GM19397 (cell line): ENCODE measurements around the gene FMNL3.

ENCODE experiments used
- ATAC-seq: cut with Tn5 transposase; IDR thresholded peaks from one replicate; pipeline ENCODE4 v1.9.1; 2021; ENCODE audit warnings: mild to moderate bottlenecking, moderate library complexity; ENCODE audit not compliant: unreplicated experiment

FMNL3 gene

DNA sequence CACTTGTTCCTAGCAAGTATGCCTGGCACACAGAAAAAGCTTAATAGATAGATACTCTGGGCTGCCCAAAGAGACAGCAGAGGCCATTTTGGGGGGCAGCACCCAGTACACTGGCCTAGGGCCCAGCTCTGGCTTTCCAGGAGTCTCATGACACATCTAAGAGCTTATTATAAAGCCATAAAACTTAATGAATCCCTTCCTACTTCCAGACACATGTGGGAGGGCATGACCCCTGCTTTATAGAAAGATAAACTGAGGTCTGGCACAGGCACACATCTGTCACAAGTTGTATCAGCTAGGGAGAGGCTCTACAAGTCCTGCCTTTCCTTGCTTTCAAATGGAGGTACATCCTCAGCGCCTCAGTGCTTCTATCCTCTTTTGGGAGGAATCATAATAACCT lies 27.1 kb downstream of the FMNL3 start:
- ATAC-seq: no peak

DNA sequence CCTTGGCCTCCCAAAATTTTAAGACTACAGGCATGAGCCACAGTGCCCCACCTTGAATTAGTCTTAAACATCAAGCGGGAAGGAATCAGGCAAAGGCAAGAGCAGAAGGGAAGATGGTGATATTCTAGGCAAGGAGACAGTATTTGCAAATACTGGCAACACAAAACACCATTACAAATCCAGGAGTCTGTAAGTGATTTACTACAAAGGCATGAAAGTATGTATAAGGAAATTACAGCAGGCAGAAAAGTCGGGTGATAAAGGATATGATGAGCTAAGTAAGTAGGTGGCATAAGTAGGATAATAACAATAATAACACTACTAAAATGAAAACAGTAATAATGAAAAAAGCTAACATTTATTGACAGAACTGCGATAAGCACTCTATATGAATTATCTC lies 28.5 kb downstream of the FMNL3 start:
- ATAC-seq: no peak

DNA sequence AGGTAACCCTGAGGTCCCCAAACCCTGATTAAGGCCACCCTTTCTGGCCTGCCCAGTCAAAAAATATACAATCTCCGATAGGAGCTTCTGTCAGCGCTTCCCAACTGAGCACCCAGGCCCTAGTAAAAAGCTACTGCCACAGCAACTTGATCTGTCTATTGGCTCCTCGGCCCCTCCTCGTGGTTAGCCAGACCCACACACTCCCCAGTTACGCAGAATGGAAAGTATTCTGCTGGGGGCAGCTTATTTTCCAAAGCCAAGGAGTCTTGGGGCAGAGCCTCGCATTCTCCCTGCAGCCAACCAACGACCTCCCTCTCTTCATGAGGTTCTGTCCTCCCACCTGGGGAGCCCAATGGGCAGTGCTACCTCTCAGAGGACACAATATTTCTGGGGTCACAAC lies 32.1 kb downstream of the FMNL3 start:
- no peak for ATAC-seq

GRCh38 chr12:49674318-49674981 lies 32.8 kb downstream of the FMNL3 start:
- ATAC-seq: no peak

GRCh38 chr12:49673446-49674317 lies 33.5 kb downstream of the FMNL3 start:
- ATAC-seq: no peak

DNA sequence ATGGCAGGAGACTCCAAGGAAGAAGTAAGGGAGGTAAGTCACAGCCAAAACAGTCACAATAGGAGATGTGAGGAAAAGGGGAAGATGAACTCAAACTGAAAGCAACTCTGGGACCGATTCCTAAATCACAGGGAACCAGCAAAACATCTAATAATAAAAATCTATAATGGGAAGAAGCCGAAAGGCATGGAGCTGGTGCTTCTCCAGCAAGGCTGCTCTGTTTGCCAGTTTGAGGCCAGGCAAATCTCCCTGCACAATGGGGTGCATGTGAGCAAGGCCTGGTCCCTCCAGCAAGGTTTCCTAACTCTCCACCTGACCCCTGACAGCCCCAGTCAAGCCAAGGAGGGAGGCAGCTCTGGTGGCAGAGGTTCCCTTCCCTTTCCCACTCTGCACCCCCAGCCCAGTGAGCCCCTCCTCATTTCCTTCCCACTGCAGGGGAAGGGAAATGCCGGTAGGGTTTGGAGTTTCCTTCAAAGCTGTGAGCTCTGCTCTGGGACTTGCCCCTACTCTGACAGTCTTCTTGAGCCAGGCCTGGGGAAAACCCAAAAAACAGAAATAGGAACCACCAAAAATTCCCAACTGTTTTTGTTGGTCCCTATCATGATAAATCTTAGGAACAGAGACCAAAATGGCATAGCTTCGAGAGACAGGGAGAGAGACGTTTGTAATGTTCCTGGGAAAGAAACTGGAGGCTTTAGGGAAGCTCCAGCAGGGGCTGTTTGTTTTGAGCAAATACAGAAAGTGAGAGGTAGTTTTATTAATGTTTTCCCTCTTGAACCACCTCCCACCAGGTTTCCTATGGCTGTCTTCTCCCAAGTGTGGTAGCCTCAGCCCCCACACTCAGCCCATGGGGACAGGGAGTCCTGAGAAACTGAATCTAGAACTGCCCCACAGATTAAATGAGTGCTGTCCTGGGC lies 34.6 kb downstream of the FMNL3 start:
- no peak for ATAC-seq

DNA sequence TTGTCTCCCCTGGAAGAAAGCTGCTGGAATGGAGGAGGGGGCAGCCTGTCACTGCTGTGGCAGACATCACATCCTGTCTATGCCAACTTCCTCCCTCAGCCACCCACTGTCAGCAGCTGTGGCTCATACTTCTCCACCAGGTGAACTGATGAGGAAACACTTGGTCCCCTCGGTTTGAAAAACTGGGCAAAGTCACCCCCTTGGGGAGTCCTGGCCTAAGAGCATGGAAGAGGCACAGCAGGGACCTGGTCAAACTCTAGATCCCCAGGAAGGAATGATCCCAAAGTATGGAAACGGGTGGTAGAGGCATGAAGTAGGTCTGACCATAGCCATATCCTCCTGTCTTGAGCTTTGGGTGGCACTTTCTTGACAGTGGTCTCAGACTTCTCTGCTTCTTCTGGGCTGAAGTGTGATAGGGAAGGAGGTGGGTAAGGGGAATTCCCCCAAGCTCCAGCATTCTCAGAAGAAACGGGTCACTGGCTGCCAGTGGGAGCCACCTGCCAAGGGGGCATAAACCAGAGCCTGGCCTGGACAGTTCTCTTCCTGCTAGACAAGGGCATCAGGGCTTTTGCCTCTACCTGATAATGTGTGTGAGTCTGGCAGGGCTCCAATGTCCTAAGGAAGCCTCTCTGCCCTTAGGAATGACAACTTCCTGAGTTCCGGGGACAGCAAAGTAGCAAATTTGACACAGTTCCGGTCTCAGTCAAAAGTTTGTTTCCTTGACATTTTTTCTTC lies 36.0 kb downstream of the FMNL3 start:
- ATAC-seq: no peak

DNA sequence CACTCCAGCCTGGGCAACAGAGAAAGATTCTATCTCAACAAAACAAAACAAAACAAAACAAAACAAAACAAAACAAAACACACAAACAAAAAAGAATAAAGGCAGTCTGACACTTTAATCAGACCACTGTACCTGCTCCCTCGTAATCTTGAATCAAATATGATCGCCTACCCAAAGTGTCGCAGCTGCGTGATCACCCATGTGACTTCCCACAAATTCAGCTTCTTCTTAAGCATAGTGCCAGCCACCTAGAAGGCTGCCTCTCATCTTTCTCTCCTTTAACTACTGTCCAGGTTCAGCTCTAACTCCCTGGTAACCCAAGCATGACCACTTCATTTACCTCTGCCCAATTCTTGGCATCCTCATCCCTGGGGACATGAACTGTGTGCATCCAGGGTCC lies 37.4 kb downstream of the FMNL3 start:
- ATAC-seq: no peak

DNA sequence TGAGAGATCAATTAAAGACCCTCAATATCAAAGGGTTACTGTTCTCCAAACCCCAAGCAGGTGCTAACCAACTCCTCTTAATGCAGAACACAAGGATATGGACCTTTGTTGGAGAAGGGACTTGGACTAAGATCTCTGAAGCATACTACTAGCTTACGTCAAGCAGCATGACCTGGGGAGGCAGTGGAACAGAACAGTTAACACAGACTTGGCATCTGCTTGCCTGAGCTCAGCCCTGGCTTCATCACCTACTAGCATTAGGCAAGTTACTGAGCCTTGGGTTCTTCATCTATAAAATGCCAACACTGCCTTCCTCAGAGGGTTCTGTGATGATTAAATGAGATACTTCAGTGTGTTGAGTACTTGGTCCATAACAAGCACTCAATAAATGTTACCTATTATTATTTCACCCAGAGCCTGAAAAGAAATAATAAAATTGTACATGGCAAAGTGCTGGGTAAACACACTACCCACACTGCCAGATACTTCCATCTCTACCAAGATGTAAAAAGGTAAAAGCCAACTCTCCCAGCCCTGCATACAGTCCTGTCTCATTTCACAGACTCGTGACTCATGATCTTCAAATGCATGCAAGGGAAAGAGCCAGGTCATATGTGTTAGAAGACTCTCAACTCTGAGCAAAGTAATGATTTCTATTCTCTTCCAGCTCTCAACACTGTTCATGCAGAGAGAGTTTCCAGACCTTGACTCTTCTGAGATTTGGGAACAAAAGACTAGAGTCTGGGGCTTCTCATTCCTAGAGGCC lies 39.7 kb downstream of the FMNL3 start:
- no peak for ATAC-seq

- no peak for ATAC-seq
These were observed 41.0 kb downstream of the FMNL3 start for GRCh38 chr12:49666176-49666575.

- ATAC-seq: no peak
These were observed 41.8 kb downstream of the FMNL3 start for GRCh38 chr12:49665384-49665783.

- peak; percentile 60 for ATAC-seq
These were observed 42.5 kb downstream of the FMNL3 start for GRCh38 chr12:49664591-49665239.

GRCh38 chr12:49664167-49664566 lies 43.0 kb downstream of the FMNL3 start:
- no peak for ATAC-seq

- ATAC-seq: peak; percentile 71
These were observed 44.0 kb downstream of the FMNL3 start for GRCh38 chr12:49662998-49663843.

DNA sequence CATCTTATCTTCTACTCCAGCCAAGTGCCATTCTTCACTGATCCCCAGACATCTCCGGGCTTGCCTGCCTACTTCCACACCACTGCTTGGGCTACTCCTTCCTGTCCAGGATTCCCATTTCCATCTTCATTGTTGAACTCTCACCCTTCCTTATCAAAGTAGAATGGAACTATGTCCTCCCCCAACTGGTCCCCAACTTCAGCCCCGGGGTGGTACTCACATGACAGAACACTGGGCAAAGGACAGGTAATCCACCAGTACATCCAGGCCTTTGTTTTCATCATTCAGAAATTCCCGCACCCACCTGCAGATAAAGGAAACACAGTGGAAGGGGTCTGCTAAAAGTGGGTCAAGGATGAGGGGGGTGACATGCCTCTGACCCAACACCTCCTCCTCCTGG lies 45.5 kb downstream of the FMNL3 start:
- no peak for ATAC-seq

GRCh38 chr12:49661191-49661590 lies 46.0 kb downstream of the FMNL3 start:
- no peak for ATAC-seq

- no peak for ATAC-seq
These were observed 47.5 kb downstream of the FMNL3 start for GRCh38 chr12:49659753-49660152.

- no peak for ATAC-seq
These were observed 48.9 kb downstream of the FMNL3 start for GRCh38 chr12:49658276-49658675.
